ENCODE data around the gene ZNF407. TPM values are rescaled to one million over a fixed set of nuclear protein-coding genes. Genes with fewer than 3 reads are reported as not detected.

ZNF407 gene
- polyA plus RNA-seq, 2 donors, result 2.2 to 2.6 TPM

DNA sequence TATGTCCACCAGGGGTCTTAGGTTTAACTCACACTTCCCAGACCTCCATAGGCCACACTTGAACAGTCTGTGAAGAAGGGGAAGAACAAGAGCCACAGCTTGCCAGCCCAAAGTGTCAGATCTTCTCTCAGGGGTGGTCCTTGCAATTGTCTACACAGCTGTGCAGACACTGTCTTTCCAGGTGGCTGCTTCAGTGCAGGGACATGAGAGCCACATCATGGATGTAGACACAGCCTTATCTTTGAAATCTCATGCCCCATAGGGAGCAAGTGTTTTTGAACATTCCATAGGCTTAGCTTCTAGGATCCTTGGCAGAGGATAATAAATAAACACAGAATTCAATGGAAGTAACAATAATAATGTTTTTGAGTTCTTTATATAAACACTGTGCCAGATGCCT, 6.7 kb downstream of the ZNF407 start:
- no peaks in the 10 kb centered on the region for H3K27me3 ChIP-seq (ENCODE audit: control insufficient read depth in 1 of 2, insufficient read depth in 2 of 2, low read length in 2 of 2)
- H3K4me1 ChIP-seq (ENCODE audit: control insufficient read depth in 2 of 2, insufficient read depth in 2 of 2, low read length in 1 of 2), result peaks cover 0 to 3% of the 10 kb centered on the region in 2 donors
- H3K9me3 ChIP-seq (ENCODE audit: control insufficient read depth in 2 of 2, insufficient read depth in 1 of 2, low read depth in 1 of 2, low read length in 1 of 2), result no peaks in the 10 kb centered on the region
- H3K36me3 ChIP-seq (ENCODE audit: control insufficient read depth in 2 of 2, insufficient read depth in 2 of 2, low read length in 1 of 2), result no peaks in the 10 kb centered on the region
- H3K4me3 ChIP-seq (ENCODE audit: low read depth in 1 of 2, low read length in 2 of 2), result no peak overlapping the region
- H3K27ac ChIP-seq (ENCODE audit: low read depth in 2 of 2, low read length in 1 of 2), result no peak overlapping the region

DNA sequence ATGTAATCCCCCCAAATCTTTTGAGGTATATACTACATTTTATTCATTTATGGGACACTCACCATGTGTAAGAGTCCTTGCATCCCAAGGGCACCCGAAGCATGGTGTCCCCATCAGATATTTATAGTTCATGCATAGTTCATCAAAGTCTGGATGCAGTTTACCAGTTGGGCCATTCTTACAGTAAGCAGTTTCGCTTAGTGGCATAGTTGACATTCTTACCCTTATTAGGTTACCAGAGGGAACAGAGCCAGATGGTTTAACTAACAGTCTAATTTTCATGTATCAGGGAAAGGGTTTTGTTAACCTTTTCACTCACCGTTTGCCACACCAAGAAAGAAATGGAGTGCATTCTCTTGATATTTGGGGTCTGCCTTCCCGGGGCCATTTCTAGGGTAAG, 7.1 kb downstream of the ZNF407 start:
- H3K36me3 ChIP-seq (ENCODE audit: control insufficient read depth in 2 of 2, insufficient read depth in 2 of 2, low read length in 1 of 2), result no peaks in the 10 kb centered on the region
- 73 to 74% methylated on average over 4 of the region's 4 CpGs for WGBS, 2 donors

DNA sequence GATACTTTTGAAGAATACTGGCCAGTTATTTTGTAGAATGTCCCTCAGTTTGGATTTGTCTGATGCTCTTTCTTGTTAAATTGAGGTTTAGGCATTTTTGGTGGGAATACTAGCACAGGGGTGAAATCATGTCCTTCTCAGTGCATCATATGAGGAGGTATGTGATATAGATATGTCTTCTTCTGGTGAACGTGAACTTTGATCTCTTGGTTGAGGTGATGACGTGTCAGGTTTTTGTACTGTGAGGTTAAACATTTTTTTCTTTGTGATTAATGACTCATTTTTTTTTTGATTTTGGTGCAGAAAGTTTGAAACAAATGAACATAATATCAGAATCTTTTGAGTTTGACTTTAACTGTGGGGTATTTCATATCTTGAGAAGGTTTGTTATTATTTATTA, 11.0 kb downstream of the ZNF407 start:
- Histone ChIP-seq H3K4me1 (ENCODE audit: control insufficient read depth in 2 of 2, insufficient read depth in 2 of 2, low read length in 1 of 2) (no peaks in the 10 kb centered on the region), H3K27me3 (ENCODE audit: control insufficient read depth in 1 of 2, insufficient read depth in 2 of 2, low read length in 2 of 2) (no peaks in the 10 kb centered on the region), H3K36me3 (ENCODE audit: control insufficient read depth in 2 of 2, insufficient read depth in 2 of 2, low read length in 1 of 2) (no peaks in the 10 kb centered on the region), H3K9me3 (ENCODE audit: control insufficient read depth in 2 of 2, insufficient read depth in 1 of 2, low read depth in 1 of 2, low read length in 1 of 2) (no peaks in the 10 kb centered on the region), H3K27ac (ENCODE audit: low read depth in 2 of 2, low read length in 1 of 2) (no peak overlapping the region), H3K4me3 (ENCODE audit: low read depth in 1 of 2, low read length in 2 of 2) (no peak overlapping the region)
- WGBS, 2 donors, result 76 to 98% methylated on average over 2 of the region's 2 CpGs

More for the DNA sequence above, 7.1 kb downstream of the ZNF407 start:
- H3K4me3 ChIP-seq (ENCODE audit: low read depth in 1 of 2, low read length in 2 of 2), result no peak overlapping the region
- peaks cover 0 to 3% of the 10 kb centered on the region in 2 donors for H3K4me1 ChIP-seq (ENCODE audit: control insufficient read depth in 2 of 2, insufficient read depth in 2 of 2, low read length in 1 of 2)
- no peaks in the 10 kb centered on the region for H3K27me3 ChIP-seq (ENCODE audit: control insufficient read depth in 1 of 2, insufficient read depth in 2 of 2, low read length in 2 of 2)
- no peak overlapping the region for H3K27ac ChIP-seq (ENCODE audit: low read depth in 2 of 2, low read length in 1 of 2)
- no peaks in the 10 kb centered on the region for H3K9me3 ChIP-seq (ENCODE audit: control insufficient read depth in 2 of 2, insufficient read depth in 1 of 2, low read depth in 1 of 2, low read length in 1 of 2)

DNA sequence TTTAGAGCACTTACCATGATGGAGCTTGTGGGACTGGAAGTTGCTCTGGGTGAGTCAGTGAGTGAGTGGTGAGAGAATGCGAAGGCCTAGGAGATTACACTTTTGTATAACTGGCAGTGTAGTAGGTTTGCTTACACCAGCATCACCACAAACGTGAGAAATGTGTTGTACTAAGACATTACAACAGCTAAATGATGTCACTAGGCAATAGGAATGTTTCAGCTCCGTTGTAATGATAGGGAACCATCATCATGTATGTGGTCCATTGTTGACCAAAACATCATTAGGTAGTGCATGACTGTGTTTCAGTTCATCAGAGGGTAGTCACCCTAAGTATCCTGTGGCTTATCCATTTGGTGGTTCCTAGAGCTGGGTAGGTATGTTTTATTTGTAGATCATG, 11.9 kb downstream of the ZNF407 start:
- Histone ChIP-seq H3K36me3 (ENCODE audit: control insufficient read depth in 2 of 2, insufficient read depth in 2 of 2, low read length in 1 of 2) (no peaks in the 10 kb centered on the region), H3K27ac (ENCODE audit: low read depth in 2 of 2, low read length in 1 of 2) (no peak overlapping the region), H3K4me1 (ENCODE audit: control insufficient read depth in 2 of 2, insufficient read depth in 2 of 2, low read length in 1 of 2) (no peaks in the 10 kb centered on the region), H3K4me3 (ENCODE audit: low read depth in 1 of 2, low read length in 2 of 2) (no peak overlapping the region), H3K9me3 (ENCODE audit: control insufficient read depth in 2 of 2, insufficient read depth in 1 of 2, low read depth in 1 of 2, low read length in 1 of 2) (no peaks in the 10 kb centered on the region), H3K27me3 (ENCODE audit: control insufficient read depth in 1 of 2, insufficient read depth in 2 of 2, low read length in 2 of 2) (no peaks in the 10 kb centered on the region)
- WGBS, 2 donors, result 84 to 92% methylated on average over 3 of the region's 3 CpGs

DNA sequence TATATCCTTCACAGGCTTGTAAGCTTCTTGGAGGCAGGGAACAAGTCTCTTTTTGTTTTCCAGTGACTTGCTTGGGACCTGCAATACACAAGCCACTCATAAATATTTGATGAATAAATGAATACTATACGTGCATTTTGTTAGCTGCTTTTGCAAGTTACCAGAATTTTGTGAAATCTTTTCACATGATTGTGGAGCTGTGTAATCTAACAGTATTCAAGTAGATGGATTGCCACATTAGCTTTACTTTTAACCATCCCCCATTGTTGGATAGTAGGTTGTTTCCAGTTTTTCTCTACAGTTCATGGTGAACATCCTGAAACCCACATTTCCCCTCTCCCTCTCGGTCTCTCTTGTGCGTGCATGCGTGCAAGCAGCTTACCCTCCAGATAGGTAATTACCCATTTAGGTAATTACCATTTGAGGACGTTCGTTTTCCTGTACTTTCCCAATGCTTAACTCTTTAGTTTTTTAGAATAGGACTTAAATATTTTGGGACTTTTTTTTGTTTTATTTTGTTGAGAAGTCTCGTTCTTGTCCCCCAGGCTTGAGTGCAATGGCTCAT, 12.5 kb downstream of the ZNF407 start:
- H3K27ac ChIP-seq (ENCODE audit: low read depth in 2 of 2, low read length in 1 of 2), result no peak overlapping the region
- H3K4me1 ChIP-seq (ENCODE audit: control insufficient read depth in 2 of 2, insufficient read depth in 2 of 2, low read length in 1 of 2), result no peaks in the 10 kb centered on the region
- H3K9me3 ChIP-seq (ENCODE audit: control insufficient read depth in 2 of 2, insufficient read depth in 1 of 2, low read depth in 1 of 2, low read length in 1 of 2), result no peaks in the 10 kb centered on the region
- no peaks in the 10 kb centered on the region for H3K36me3 ChIP-seq (ENCODE audit: control insufficient read depth in 2 of 2, insufficient read depth in 2 of 2, low read length in 1 of 2)
- no peaks in the 10 kb centered on the region for H3K27me3 ChIP-seq (ENCODE audit: control insufficient read depth in 1 of 2, insufficient read depth in 2 of 2, low read length in 2 of 2)
- no peak overlapping the region for H3K4me3 ChIP-seq (ENCODE audit: low read depth in 1 of 2, low read length in 2 of 2)
- 91 to 94% methylated on average over 7 of the region's 7 CpGs for WGBS, 2 donors

GRCh38 chr18:74610860-74611259, 13.2 kb downstream of the ZNF407 start:
- H3K36me3 ChIP-seq (ENCODE audit: control insufficient read depth in 2 of 2, insufficient read depth in 2 of 2, low read length in 1 of 2), result no peaks in the 10 kb centered on the region
- WGBS, 2 donors, result 84 to 87% methylated on average over 1 of the region's 1 CpG
- H3K4me1 ChIP-seq (ENCODE audit: control insufficient read depth in 2 of 2, insufficient read depth in 2 of 2, low read length in 1 of 2), result no peaks in the 10 kb centered on the region
- no peak overlapping the region for H3K27ac ChIP-seq (ENCODE audit: low read depth in 2 of 2, low read length in 1 of 2)
- no peaks in the 10 kb centered on the region for H3K27me3 ChIP-seq (ENCODE audit: control insufficient read depth in 1 of 2, insufficient read depth in 2 of 2, low read length in 2 of 2)
- H3K4me3 ChIP-seq (ENCODE audit: low read depth in 1 of 2, low read length in 2 of 2), result no peak overlapping the region
- no peaks in the 10 kb centered on the region for H3K9me3 ChIP-seq (ENCODE audit: control insufficient read depth in 2 of 2, insufficient read depth in 1 of 2, low read depth in 1 of 2, low read length in 1 of 2)

- H3K27me3 ChIP-seq (ENCODE audit: control insufficient read depth in 1 of 2, insufficient read depth in 2 of 2, low read length in 2 of 2), result no peaks in the 10 kb centered on the region
- peaks cover 0 to 2% of the 10 kb centered on the region in 2 donors for H3K4me1 ChIP-seq (ENCODE audit: control insufficient read depth in 2 of 2, insufficient read depth in 2 of 2, low read length in 1 of 2)
- H3K4me3 ChIP-seq (ENCODE audit: low read depth in 1 of 2, low read length in 2 of 2), result no peak overlapping the region
- H3K36me3 ChIP-seq (ENCODE audit: control insufficient read depth in 2 of 2, insufficient read depth in 2 of 2, low read length in 1 of 2), result peaks cover 0 to under 1% of the 10 kb centered on the region in 2 donors
- peaks cover 0 to under 1% of the 10 kb centered on the region in 2 donors for H3K9me3 ChIP-seq (ENCODE audit: control insufficient read depth in 2 of 2, insufficient read depth in 1 of 2, low read depth in 1 of 2, low read length in 1 of 2)
- 90 to 96% methylated on average over 4 of the region's 4 CpGs for WGBS, 2 donors
- no peak overlapping the region for H3K27ac ChIP-seq (ENCODE audit: low read depth in 2 of 2, low read length in 1 of 2)
Observed at GRCh38 chr18:74611765-74612164, 14.1 kb downstream of the ZNF407 start.

GRCh38 chr18:74613381-74613780, 15.7 kb downstream of the ZNF407 start:
- WGBS, 2 donors, result 56 to 80% methylated on average over 1 of the region's 1 CpG
- Histone ChIP-seq H3K9me3 (ENCODE audit: control insufficient read depth in 2 of 2, insufficient read depth in 1 of 2, low read depth in 1 of 2, low read length in 1 of 2) (peaks cover 0 to 2% of the 10 kb centered on the region in 2 donors), H3K27ac (ENCODE audit: low read depth in 2 of 2, low read length in 1 of 2) (no peak overlapping the region), H3K36me3 (ENCODE audit: control insufficient read depth in 2 of 2, insufficient read depth in 2 of 2, low read length in 1 of 2) (peaks cover 0 to 3% of the 10 kb centered on the region in 2 donors), H3K4me1 (ENCODE audit: control insufficient read depth in 2 of 2, insufficient read depth in 2 of 2, low read length in 1 of 2) (peaks cover 0 to 6% of the 10 kb centered on the region in 2 donors), H3K4me3 (ENCODE audit: low read depth in 1 of 2, low read length in 2 of 2) (no peak overlapping the region), H3K27me3 (ENCODE audit: control insufficient read depth in 1 of 2, insufficient read depth in 2 of 2, low read length in 2 of 2) (no peaks in the 10 kb centered on the region)

DNA sequence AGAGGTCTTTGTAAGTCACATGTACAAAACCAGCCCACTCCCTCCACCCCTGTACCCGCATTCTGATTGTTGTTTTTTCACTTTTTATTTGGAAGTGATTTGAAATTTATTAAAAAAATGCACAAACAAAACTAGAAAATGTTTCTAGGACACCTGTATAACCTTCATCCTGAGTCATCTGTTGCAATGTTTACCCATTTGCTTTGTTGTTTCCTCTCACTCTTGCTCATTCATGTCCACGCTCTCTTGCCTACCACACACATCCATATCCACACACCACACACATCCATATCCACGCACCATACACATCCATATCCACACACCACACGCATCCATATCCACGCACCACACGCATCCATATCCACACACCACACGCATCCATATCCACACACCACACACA, 18.8 kb downstream of the ZNF407 start:
- Histone ChIP-seq H3K36me3 (ENCODE audit: control insufficient read depth in 2 of 2, insufficient read depth in 2 of 2, low read length in 1 of 2) (peaks cover 0 to 3% of the 10 kb centered on the region in 2 donors), H3K27me3 (ENCODE audit: control insufficient read depth in 1 of 2, insufficient read depth in 2 of 2, low read length in 2 of 2) (no peaks in the 10 kb centered on the region), H3K4me3 (ENCODE audit: low read depth in 1 of 2, low read length in 2 of 2) (no peak overlapping the region), H3K27ac (ENCODE audit: low read depth in 2 of 2, low read length in 1 of 2) (no peak overlapping the region), H3K9me3 (ENCODE audit: control insufficient read depth in 2 of 2, insufficient read depth in 1 of 2, low read depth in 1 of 2, low read length in 1 of 2) (peaks cover 0 to 2% of the 10 kb centered on the region in 2 donors), H3K4me1 (ENCODE audit: control insufficient read depth in 2 of 2, insufficient read depth in 2 of 2, low read length in 1 of 2) (peaks cover 0 to 6% of the 10 kb centered on the region in 2 donors)
- 57 to 63% methylated on average over 7 of the region's 7 CpGs for WGBS, 2 donors

DNA sequence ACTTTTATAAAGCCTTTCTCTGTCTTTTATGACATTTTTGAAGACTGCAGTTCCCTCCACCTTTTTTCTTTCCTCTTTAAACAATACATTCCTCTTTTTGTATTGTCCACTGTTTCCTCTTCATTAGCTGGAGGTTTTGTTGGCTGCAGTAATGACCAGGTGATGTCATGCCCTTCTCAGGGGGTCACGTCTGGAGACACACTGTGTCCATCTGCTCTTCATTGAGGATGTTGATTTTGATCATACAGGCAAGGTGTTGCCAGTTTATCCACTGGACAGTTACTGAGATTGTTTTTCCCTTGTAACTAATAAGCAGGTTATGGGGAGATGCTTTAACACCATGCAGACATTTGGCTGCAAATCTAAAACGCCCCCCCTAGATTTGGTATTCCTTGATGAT, 19.8 kb downstream of the ZNF407 start:
- H3K27me3 ChIP-seq (ENCODE audit: control insufficient read depth in 1 of 2, insufficient read depth in 2 of 2, low read length in 2 of 2), result no peaks in the 10 kb centered on the region
- WGBS, 2 donors, result 80 to 82% methylated on average over 2 of the region's 2 CpGs
- H3K9me3 ChIP-seq (ENCODE audit: control insufficient read depth in 2 of 2, insufficient read depth in 1 of 2, low read depth in 1 of 2, low read length in 1 of 2), result peaks cover 0 to 2% of the 10 kb centered on the region in 2 donors
- no peak overlapping the region for H3K27ac ChIP-seq (ENCODE audit: low read depth in 2 of 2, low read length in 1 of 2)
- peaks cover 0 to 3% of the 10 kb centered on the region in 2 donors for H3K36me3 ChIP-seq (ENCODE audit: control insufficient read depth in 2 of 2, insufficient read depth in 2 of 2, low read length in 1 of 2)
- no peak overlapping the region for H3K4me3 ChIP-seq (ENCODE audit: low read depth in 1 of 2, low read length in 2 of 2)
- H3K4me1 ChIP-seq (ENCODE audit: control insufficient read depth in 2 of 2, insufficient read depth in 2 of 2, low read length in 1 of 2), result peaks cover 0 to 6% of the 10 kb centered on the region in 2 donors
